HG02981 (cell line): ENCODE measurements around the gene ZNF724.
"Not testable (repeated sequence)": the region's sequence is repeated elsewhere in the genome, so short reads cannot be mapped to it uniquely, and the experiment has no call there.

ENCODE experiments used
- ATAC-seq: cut with Tn5 transposase; IDR thresholded peaks from one replicate; pipeline ENCODE4 v1.9.1; 2021; ENCODE audit warnings: mild to moderate bottlenecking, moderate library complexity; ENCODE audit not compliant: unreplicated experiment

ZNF724 gene

GRCh38 chr19:23249911-23250649, at the start of gene ZNF724:
Gene ZNF724 (minus strand): TSS chr19:23250394. CDS start chr19:23250242, 152 bp downstream.
- peak; percentile 98 for ATAC-seq

DNA sequence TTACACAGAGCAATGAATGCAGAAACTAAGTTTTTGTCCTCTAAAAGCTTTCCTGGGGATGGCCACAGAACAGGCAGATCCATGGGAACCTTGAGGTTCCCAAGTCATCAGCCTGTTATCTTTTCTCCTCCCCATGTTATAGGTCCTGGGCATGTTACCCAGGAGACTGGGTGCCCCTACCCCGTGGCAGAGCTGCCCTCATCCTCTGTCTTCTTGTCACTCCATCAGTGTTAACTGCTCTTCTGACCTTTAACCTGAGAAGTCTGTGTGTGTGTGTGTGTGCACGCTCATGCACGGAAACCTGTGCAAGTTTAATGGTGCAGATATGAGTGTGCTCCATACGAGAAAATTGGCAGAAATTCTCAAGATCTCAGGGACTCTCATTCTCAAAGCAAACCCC, 43.9 kb upstream of the ZNF724 start:
- ATAC-seq, result no peak

- ATAC-seq, result not testable (repeated sequence)
Observed at GRCh38 chr19:23289966-23290365, 39.8 kb upstream of the ZNF724 start.

DNA sequence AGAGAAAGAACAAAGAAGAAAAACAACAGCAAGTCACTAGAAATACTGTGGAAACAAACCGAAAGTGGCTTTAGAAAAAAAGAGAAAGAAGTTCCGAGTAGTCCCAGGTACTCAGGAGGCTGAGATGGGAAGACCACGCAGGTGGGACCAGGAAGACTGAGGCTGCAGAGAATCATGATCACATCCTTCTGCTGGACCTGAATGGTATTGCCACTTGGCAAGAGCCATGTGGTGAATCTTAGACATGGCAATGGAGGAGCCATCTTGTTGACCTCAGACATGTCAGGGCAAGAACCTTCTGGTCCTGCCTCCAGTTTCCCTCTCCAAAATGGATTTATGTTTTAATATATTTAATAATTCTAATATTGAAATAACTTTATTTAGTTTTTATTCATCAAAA, 37.4 kb upstream of the ZNF724 start:
- ATAC-seq, result no peak

- no peak for ATAC-seq
Observed at GRCh38 chr19:23286477-23286876, 36.3 kb upstream of the ZNF724 start.

- no peak for ATAC-seq
Observed at GRCh38 chr19:23285948-23286347, 35.8 kb upstream of the ZNF724 start.

DNA sequence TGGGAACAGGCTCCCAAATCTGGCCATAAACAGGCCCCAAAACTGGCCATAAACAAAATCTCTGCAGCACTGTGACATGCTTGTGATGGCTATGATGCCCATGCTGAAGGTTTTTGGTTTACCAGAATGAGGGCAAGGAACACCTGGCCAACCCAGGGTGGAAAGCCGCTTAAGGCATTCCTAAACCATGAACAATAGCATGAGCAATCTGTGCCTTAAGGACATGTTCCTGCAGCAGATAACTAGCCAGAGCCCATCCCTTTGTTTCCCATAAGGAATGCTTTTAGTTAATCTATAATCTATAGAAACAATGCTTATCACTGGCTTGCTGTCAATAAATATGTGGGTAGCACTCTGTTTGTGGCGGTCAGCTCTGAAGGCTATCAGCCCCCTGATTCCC, 35.1 kb upstream of the ZNF724 start:
- ATAC-seq, result not testable (repeated sequence)

GRCh38 chr19:23283925-23284324, 33.7 kb upstream of the ZNF724 start:
- no peak for ATAC-seq

- no peak for ATAC-seq
Observed at GRCh38 chr19:23281663-23282276, 31.6 kb upstream of the ZNF724 start.

- ATAC-seq, result not testable (repeated sequence)
Observed at GRCh38 chr19:23278118-23278517, 27.9 kb upstream of the ZNF724 start.

- ATAC-seq, result peak; percentile 99
Observed at GRCh38 chr19:23273590-23274412, 23.6 kb upstream of the ZNF724 start.

GRCh38 chr19:23273022-23273589, 22.9 kb upstream of the ZNF724 start:
- peak; percentile 16 for ATAC-seq

- ATAC-seq, result no peak
Observed at GRCh38 chr19:23263870-23264590, 13.8 kb upstream of the ZNF724 start.

DNA sequence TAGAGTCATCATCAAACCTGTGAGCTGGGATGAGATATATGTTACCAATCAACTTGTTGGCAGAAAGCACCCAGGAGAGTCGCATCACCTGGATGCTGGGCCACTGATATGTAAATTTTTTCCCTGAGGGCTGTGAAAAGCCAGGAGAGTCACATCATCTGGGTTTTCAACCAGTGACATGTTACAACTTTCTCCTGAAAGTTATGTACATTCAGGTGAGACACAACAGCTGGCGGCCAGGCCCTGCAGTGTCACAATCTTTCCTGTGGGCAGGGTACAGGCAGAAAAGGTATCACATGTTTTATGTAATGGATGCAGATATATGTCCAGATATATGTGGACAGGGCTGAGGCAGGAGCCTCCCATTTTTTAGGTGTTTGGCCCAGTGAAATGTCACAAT, 13.2 kb upstream of the ZNF724 start:
- no peak for ATAC-seq

GRCh38 chr19:23262920-23263319, 12.7 kb upstream of the ZNF724 start:
- no peak for ATAC-seq

DNA sequence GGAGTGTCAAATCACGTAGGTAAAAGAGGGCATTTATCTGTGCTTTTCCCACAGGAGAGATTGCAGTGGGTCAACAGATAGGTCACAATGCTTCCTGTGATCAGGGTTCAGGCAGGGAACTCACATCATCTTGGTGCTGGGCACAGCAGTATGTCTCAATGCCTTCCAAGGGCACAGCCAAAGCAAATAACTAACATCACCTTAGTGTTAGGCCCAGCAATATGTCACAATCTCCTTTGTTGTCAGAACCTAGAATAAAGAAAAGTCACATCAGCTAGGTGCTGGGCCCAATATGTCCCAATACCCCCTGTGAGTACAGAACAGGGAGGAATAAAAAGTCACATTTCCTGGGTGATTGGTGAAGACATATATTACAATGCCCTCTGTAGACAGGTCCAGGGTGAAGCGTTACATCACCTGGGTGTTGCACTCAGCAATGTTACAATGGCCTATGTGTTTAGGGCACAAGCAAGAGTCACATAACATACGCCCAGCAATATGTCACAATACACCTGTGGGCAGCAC, 11.4 kb upstream of the ZNF724 start:
- no peak for ATAC-seq

GRCh38 chr19:23260956-23261355, 10.8 kb upstream of the ZNF724 start:
- ATAC-seq, result no peak

- ATAC-seq, result no peak
Observed at GRCh38 chr19:23259961-23260360, 9.8 kb upstream of the ZNF724 start.

DNA sequence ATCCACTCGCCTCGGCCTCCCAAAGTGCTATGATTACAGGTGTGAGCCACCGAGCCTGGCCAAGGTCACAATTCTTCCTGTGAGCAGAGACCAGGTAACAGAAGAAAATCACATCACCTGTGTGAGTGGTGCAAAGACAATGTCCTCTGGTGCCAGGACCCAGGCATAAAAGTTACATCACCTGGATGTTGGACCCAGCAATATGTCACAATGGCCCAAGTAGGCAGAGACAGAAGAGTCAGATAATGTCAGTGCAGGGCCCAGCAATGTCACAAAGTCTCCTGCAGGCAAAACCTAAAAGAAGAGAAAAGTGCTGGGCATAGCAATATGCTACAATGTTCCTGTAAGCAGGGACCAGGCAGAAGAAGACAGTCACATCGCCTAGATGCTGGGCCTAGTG, 5.5 kb upstream of the ZNF724 start:
- ATAC-seq, result no peak

GRCh38 chr19:23254141-23254910, 4.1 kb upstream of the ZNF724 start:
- no peak for ATAC-seq
